ENCODE results near the gene ZG16.
"Not testable (repeated sequence)": the region's sequence is repeated elsewhere in the genome, so short reads cannot be mapped to it uniquely, and the experiment has no call there.

The ZG16 gene

GRCh38 chr16:29777576-29778350, at the start of gene ZG16:
ZG16 (plus strand) TSS chr16:29778256; CDS start chr16:29779267, 1,011 bp downstream.
- no peaks in the 10 kb centered on the region for H3K36me3 ChIP-seq (ENCODE audit: control insufficient read depth in 1 of 2, insufficient read depth in 2 of 2, low read length in 2 of 2)
- H3K27me3 ChIP-seq (ENCODE audit: low read depth, low read length), result no peaks in the 10 kb centered on the region
- no peaks in the 10 kb centered on the region for H3K4me1 ChIP-seq (ENCODE audit: control insufficient read depth in 1 of 2, insufficient read depth in 2 of 2, low read length in 2 of 2)
- no peak within 1 kb of the TSS for H3K27ac ChIP-seq (ENCODE audit: low read length)
- no peak within 1 kb of the TSS for H3K4me3 ChIP-seq (ENCODE audit: low read depth in 1 of 2, low read length in 2 of 2)
- no peaks in the 10 kb centered on the region for H3K9me3 ChIP-seq (ENCODE audit: control insufficient read depth in 1 of 2, low read length in 2 of 2)

DNA sequence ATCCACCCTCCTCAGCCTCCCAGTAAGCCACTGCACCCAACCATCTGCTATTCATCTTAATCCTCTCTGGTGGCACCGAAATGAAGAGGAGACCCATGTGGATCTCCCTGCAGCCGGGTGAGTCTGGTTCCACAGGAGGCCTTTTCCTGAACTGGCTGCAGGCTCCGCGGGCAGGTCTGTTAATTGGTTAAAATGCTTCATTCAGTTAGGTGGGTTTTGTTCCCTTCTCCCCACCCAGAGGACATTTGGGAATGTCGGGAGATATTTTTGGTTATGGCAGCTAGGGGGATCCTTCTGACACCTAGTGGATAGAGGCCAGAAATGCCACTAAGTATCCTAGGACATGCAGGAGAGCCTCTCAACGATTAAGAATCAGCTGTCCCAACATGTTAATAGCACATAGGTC, 48.9 kb upstream of the ZG16 start:
- H3K9me3 ChIP-seq (ENCODE audit: control insufficient read depth in 1 of 2, low read length in 2 of 2), result no peaks in the 10 kb centered on the region
- no peak overlapping the region for H3K4me3 ChIP-seq (ENCODE audit: low read depth in 1 of 2, low read length in 2 of 2)
- no peaks in the 10 kb centered on the region for H3K36me3 ChIP-seq (ENCODE audit: control insufficient read depth in 1 of 2, insufficient read depth in 2 of 2, low read length in 2 of 2)

GRCh38 chr16:29730649-29731048, 47.4 kb upstream of the ZG16 start:
- H3K27ac ChIP-seq (ENCODE audit: low read length), result no peak overlapping the region
- no peaks in the 10 kb centered on the region for H3K36me3 ChIP-seq (ENCODE audit: control insufficient read depth in 1 of 2, insufficient read depth in 2 of 2, low read length in 2 of 2)
- H3K27me3 ChIP-seq (ENCODE audit: low read depth, low read length), result no peaks in the 10 kb centered on the region
- H3K4me1 ChIP-seq (ENCODE audit: control insufficient read depth in 1 of 2, insufficient read depth in 2 of 2, low read length in 2 of 2), result no peaks in the 10 kb centered on the region
- H3K9me3 ChIP-seq (ENCODE audit: control insufficient read depth in 1 of 2, low read length in 2 of 2), result no peaks in the 10 kb centered on the region
- no peak overlapping the region for H3K4me3 ChIP-seq (ENCODE audit: low read depth in 1 of 2, low read length in 2 of 2)

More for the DNA sequence above, 48.9 kb upstream of the ZG16 start:
- no peaks in the 10 kb centered on the region for H3K27me3 ChIP-seq (ENCODE audit: low read depth, low read length)
- no peaks in the 10 kb centered on the region for H3K4me1 ChIP-seq (ENCODE audit: control insufficient read depth in 1 of 2, insufficient read depth in 2 of 2, low read length in 2 of 2)
- no peak overlapping the region for H3K27ac ChIP-seq (ENCODE audit: low read length)

DNA sequence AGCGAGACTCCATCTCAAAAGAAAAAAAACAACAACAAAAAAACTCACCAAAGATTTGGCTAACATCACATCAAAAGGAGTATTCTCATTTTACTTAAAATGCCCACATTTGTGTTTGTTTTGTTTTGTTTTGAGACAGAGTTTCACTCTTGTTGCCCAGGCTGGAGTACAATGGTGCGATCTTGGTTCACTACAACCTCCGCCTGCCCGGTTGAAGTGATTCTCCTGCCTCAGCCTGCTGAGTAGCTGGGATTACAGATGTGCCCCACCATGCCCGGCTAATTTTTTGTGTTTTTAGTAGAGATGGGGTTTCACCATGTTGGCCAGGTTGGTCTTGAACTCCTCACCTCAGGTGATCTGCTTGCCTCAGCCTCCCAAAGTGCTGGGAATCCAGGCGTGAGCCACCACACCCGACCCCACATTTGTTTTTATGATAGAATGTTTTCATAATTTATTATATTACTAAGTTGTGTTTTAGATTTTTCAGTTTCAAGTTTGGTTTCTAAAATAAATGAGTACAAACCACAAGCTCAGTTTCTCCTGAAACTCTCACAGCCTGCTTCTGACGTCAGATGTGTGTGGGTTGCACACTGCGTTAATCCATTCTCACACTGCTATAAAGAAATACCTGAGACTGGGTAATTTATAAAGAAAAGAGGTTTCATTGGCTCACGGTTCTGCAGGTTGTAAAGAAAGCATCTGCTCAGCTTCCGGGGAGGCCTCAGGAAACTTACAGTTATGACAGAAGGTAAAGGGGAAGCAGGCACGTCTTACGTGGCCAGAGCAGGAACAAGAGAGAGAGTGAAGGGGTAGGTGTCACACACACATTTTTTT, 46.1 kb upstream of the ZG16 start:
- H3K4me3 ChIP-seq (ENCODE audit: low read depth in 1 of 2, low read length in 2 of 2); H3K4me1 ChIP-seq (ENCODE audit: control insufficient read depth in 1 of 2, insufficient read depth in 2 of 2, low read length in 2 of 2); H3K36me3 ChIP-seq (ENCODE audit: control insufficient read depth in 1 of 2, insufficient read depth in 2 of 2, low read length in 2 of 2); H3K9me3 ChIP-seq (ENCODE audit: control insufficient read depth in 1 of 2, low read length in 2 of 2); H3K27me3 ChIP-seq (ENCODE audit: low read depth, low read length); H3K27ac ChIP-seq (ENCODE audit: low read length): not testable (repeated sequence)

DNA sequence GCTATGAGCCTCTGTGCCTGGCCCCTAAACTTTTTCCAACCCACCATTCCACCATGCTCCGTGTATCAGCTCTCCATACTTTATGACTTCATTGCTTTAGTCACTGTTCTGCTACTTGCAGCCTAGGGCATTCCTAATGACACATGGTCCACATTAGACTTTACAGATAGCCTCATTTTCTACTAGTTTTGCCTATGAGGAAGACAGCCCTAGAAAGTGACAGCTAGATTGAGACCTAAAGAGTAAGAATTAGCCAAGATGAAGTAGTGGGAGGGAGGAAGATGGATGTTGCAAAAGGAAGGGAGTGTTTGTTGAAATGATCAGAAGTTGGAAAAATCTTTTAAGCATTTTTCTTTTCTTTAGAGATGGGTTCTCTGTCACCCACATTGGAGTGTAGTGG, 43.3 kb upstream of the ZG16 start:
- Histone ChIP-seq H3K4me3 (ENCODE audit: low read depth in 1 of 2, low read length in 2 of 2) (no peak overlapping the region), H3K36me3 (ENCODE audit: control insufficient read depth in 1 of 2, insufficient read depth in 2 of 2, low read length in 2 of 2) (no peaks in the 10 kb centered on the region), H3K9me3 (ENCODE audit: control insufficient read depth in 1 of 2, low read length in 2 of 2) (no peaks in the 10 kb centered on the region), H3K27me3 (ENCODE audit: low read depth, low read length) (no peaks in the 10 kb centered on the region), H3K27ac (ENCODE audit: low read length) (no peak overlapping the region), H3K4me1 (ENCODE audit: control insufficient read depth in 1 of 2, insufficient read depth in 2 of 2, low read length in 2 of 2) (no peaks in the 10 kb centered on the region)

DNA sequence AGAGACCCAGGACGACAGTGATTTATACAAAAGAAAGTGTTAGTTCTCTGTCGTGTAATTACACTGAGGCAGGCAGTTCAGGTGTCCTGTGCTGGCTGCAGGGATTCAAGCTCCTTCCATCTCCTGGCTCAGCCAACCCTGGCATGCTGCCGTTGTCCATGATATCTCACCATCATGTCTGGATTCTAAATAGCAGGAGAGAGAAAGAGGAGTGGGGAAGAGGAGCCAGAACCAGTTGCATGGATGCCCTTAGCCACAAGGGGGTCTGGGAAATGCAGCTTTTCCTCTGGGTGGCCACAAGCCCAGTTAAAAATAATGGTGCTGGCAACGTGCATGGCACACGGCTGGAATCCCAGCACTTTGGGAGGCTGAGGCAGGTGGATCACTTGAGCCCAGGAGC, 41.9 kb upstream of the ZG16 start:
- no peak overlapping the region for H3K4me3 ChIP-seq (ENCODE audit: low read depth in 1 of 2, low read length in 2 of 2)
- H3K27ac ChIP-seq (ENCODE audit: low read length), result no peak overlapping the region
- no peaks in the 10 kb centered on the region for H3K27me3 ChIP-seq (ENCODE audit: low read depth, low read length)
- H3K9me3 ChIP-seq (ENCODE audit: control insufficient read depth in 1 of 2, low read length in 2 of 2), result no peaks in the 10 kb centered on the region
- no peaks in the 10 kb centered on the region for H3K36me3 ChIP-seq (ENCODE audit: control insufficient read depth in 1 of 2, insufficient read depth in 2 of 2, low read length in 2 of 2)
- H3K4me1 ChIP-seq (ENCODE audit: control insufficient read depth in 1 of 2, insufficient read depth in 2 of 2, low read length in 2 of 2), result no peaks in the 10 kb centered on the region

- H3K36me3 ChIP-seq (ENCODE audit: control insufficient read depth in 1 of 2, insufficient read depth in 2 of 2, low read length in 2 of 2), result no peaks in the 10 kb centered on the region
- no peaks in the 10 kb centered on the region for H3K4me1 ChIP-seq (ENCODE audit: control insufficient read depth in 1 of 2, insufficient read depth in 2 of 2, low read length in 2 of 2)
- no peaks in the 10 kb centered on the region for H3K27me3 ChIP-seq (ENCODE audit: low read depth, low read length)
- H3K27ac ChIP-seq (ENCODE audit: low read length), result no peak overlapping the region
- no peaks in the 10 kb centered on the region for H3K9me3 ChIP-seq (ENCODE audit: control insufficient read depth in 1 of 2, low read length in 2 of 2)
- no peak overlapping the region for H3K4me3 ChIP-seq (ENCODE audit: low read depth in 1 of 2, low read length in 2 of 2)
These were observed 41.3 kb upstream of the ZG16 start for GRCh38 chr16:29736764-29737163.

DNA sequence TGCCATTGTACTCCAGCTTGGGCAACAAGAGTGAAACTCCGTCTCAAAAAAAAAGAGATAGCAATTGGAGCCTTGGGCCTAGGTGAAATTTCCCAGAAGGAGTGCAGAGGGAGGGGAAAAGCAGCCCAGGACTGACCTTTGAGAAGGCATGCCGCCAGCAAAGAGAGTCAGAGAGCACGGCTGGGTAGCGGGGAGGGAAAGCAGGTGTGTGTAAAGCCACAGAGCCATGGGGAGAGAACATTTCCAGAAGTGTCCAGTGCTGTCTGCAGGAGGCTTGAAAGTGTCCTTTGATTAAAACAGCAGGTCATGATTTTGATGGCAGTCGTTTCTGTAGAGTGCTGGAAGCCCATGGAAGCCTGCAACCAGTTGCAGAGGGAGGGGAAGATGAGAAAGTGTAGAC, 40.3 kb upstream of the ZG16 start:
- H3K27me3 ChIP-seq (ENCODE audit: low read depth, low read length), result no peaks in the 10 kb centered on the region

GRCh38 chr16:29738514-29738913, 39.5 kb upstream of the ZG16 start:
- no peaks in the 10 kb centered on the region for H3K9me3 ChIP-seq (ENCODE audit: control insufficient read depth in 1 of 2, low read length in 2 of 2)
- no peaks in the 10 kb centered on the region for H3K36me3 ChIP-seq (ENCODE audit: control insufficient read depth in 1 of 2, insufficient read depth in 2 of 2, low read length in 2 of 2)
- H3K4me1 ChIP-seq (ENCODE audit: control insufficient read depth in 1 of 2, insufficient read depth in 2 of 2, low read length in 2 of 2), result no peaks in the 10 kb centered on the region
- peak overlapping the region in 1 of 2 donors; percentile 11 for H3K4me3 ChIP-seq (ENCODE audit: low read depth in 1 of 2, low read length in 2 of 2)
- no peaks in the 10 kb centered on the region for H3K27me3 ChIP-seq (ENCODE audit: low read depth, low read length)
- no peak overlapping the region for H3K27ac ChIP-seq (ENCODE audit: low read length)

More for the DNA sequence above, 40.3 kb upstream of the ZG16 start:
- no peaks in the 10 kb centered on the region for H3K36me3 ChIP-seq (ENCODE audit: control insufficient read depth in 1 of 2, insufficient read depth in 2 of 2, low read length in 2 of 2)
- H3K27ac ChIP-seq (ENCODE audit: low read length), result no peak overlapping the region
- no peak overlapping the region for H3K4me3 ChIP-seq (ENCODE audit: low read depth in 1 of 2, low read length in 2 of 2)
- H3K4me1 ChIP-seq (ENCODE audit: control insufficient read depth in 1 of 2, insufficient read depth in 2 of 2, low read length in 2 of 2), result no peaks in the 10 kb centered on the region
- no peaks in the 10 kb centered on the region for H3K9me3 ChIP-seq (ENCODE audit: control insufficient read depth in 1 of 2, low read length in 2 of 2)

- H3K36me3 ChIP-seq (ENCODE audit: control insufficient read depth in 1 of 2, insufficient read depth in 2 of 2, low read length in 2 of 2); H3K27me3 ChIP-seq (ENCODE audit: low read depth, low read length); H3K4me1 ChIP-seq (ENCODE audit: control insufficient read depth in 1 of 2, insufficient read depth in 2 of 2, low read length in 2 of 2); H3K27ac ChIP-seq (ENCODE audit: low read length); H3K9me3 ChIP-seq (ENCODE audit: control insufficient read depth in 1 of 2, low read length in 2 of 2); H3K4me3 ChIP-seq (ENCODE audit: low read depth in 1 of 2, low read length in 2 of 2): not testable (repeated sequence)
These were observed 38.0 kb upstream of the ZG16 start for GRCh38 chr16:29739927-29740629.

GRCh38 chr16:29740630-29741015, 37.4 kb upstream of the ZG16 start:
- not testable (repeated sequence) for H3K27me3 ChIP-seq (ENCODE audit: low read depth, low read length); H3K27ac ChIP-seq (ENCODE audit: low read length); H3K9me3 ChIP-seq (ENCODE audit: control insufficient read depth in 1 of 2, low read length in 2 of 2); H3K4me3 ChIP-seq (ENCODE audit: low read depth in 1 of 2, low read length in 2 of 2); H3K4me1 ChIP-seq (ENCODE audit: control insufficient read depth in 1 of 2, insufficient read depth in 2 of 2, low read length in 2 of 2); H3K36me3 ChIP-seq (ENCODE audit: control insufficient read depth in 1 of 2, insufficient read depth in 2 of 2, low read length in 2 of 2)
